Common myeloid progenitor, CD34-positive (primary cell): ENCODE measurements around the gene CLASP2.
"Not testable (repeated sequence)": the region's sequence is repeated elsewhere in the genome, so short reads cannot be mapped to it uniquely, and the experiment has no call there.

Experiments
- CTCF ChIA-PET: fragments of 350-600 bp; sonication (Branson Sonifier 250); formaldehyde crosslinking; loops from one replicate; lab custom pipeline; 2021; ENCODE audit warnings: antibody characterized with exemption; lab: Charles Lee
- POLR2A ChIA-PET: fragments of 350-600 bp; sonication (Branson Sonifier 250); formaldehyde crosslinking; loops from one replicate; lab custom pipeline; 2021; ENCODE audit warnings: antibody characterized with exemption; lab: Charles Lee
- DNase-seq, 3 donors: peaks; one replicate each; pipeline versions ENCODE4 v3.0.0 to v3.0.0-alpha.2; 2013
- H3K27ac ChIP-seq, 2 experiments: 1 replicate in 1 of 2; 2 replicates in 1 of 2; pipeline ENCODE4 v1.7.0; 2013; ENCODE audit warnings: inconsistent platforms in 2 of 2, low read length in 2 of 2, mild to moderate bottlenecking in 2 of 2, low read depth in 1 of 2, moderate library complexity in 1 of 2; ENCODE audit not compliant: severe bottlenecking in 2 of 2, insufficient read depth in 1 of 2, poor library complexity in 1 of 2
- H3K27me3 ChIP-seq, 5 experiments: replicated peaks in 2 of 5; 1 replicate in 3 of 5; 2 replicates in 2 of 5; pipeline versions ENCODE4 v1.6.1 to v1.7.0; 2013; ENCODE audit warnings: low read length in 4 of 5, mild to moderate bottlenecking in 2 of 5, moderate library complexity in 2 of 5, inconsistent platforms in 1 of 5; ENCODE audit not compliant: insufficient read depth in 5 of 5, control insufficient read depth in 4 of 5
- H3K36me3 ChIP-seq, 4 experiments: 1 replicate in 2 of 4; 2 replicates in 2 of 4; pipeline versions ENCODE4 v1.6.1 to v1.7.0; 2013; ENCODE audit warnings: low read length in 3 of 4, control low read depth in 1 of 4, mild to moderate bottlenecking in 1 of 4; ENCODE audit not compliant: control insufficient read depth in 4 of 4, insufficient read depth in 4 of 4
- H3K4me1 ChIP-seq, 4 experiments: 1 replicate in 3 of 4; 2 replicates in 1 of 4; pipeline versions ENCODE4 v1.6.1 to v1.7.1; 2013; ENCODE audit warnings: low read length in 3 of 4, mild to moderate bottlenecking in 3 of 4, control low read depth in 1 of 4, inconsistent platforms in 1 of 4, moderate library complexity in 1 of 4; ENCODE audit not compliant: control insufficient read depth in 4 of 4, insufficient read depth in 4 of 4; ENCODE audit errors: control extremely low read depth in 1 of 4
- H3K4me3 ChIP-seq, 7 experiments: 1 replicate in 4 of 7; 2 replicates in 3 of 7; pipeline versions ENCODE4 v1.5.1 to v1.7.0; 2013; ENCODE audit warnings: mild to moderate bottlenecking in 7 of 7, low read length in 6 of 7, moderate library complexity in 6 of 7, inconsistent platforms in 2 of 7, low read depth in 2 of 7, control low read depth in 1 of 7; ENCODE audit not compliant: insufficient read depth in 4 of 7, control insufficient read depth in 1 of 7; ENCODE audit errors: extremely low read depth in 1 of 7
- H3K9me3 ChIP-seq, 5 experiments: 1 replicate in 4 of 5; 2 replicates in 1 of 5; pipeline versions ENCODE4 v1.6.1 to v1.7.1; 2013; ENCODE audit warnings: low read length in 4 of 5, mild to moderate bottlenecking in 2 of 5, inconsistent platforms in 1 of 5, low read depth in 1 of 5, moderate library complexity in 1 of 5; ENCODE audit not compliant: control insufficient read depth in 4 of 5, insufficient read depth in 2 of 5; ENCODE audit errors: control extremely low read depth in 1 of 5
- WGBS: methylation state at CpG from one replicate; pipeline ENCODE4 v1.1.5; 2013; ENCODE audit not compliant: insufficient coverage; 5-methylcytosine and 5-hydroxymethylcytosine counted together

Gene CLASP2

DNA sequence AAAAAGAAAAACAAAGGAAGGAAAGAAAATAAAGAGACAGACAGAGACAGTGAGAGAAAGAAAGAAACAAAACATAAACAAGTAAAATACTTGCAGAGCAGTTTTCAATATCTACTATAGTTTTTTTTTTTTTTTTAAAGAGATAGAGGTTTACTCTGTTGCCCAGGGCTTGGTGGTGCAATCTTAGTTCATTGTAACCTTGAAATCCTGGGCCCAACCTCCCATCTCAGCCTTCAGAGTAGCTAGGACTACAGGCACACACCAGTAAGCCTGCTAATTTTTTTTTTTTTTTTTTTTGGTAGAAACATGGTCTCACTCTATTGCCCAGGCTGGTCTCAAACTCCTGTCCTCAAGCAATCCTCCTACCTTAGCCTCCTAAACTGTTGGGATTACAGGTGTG lies 23.1 kb downstream of the CLASP2 start:
- no peaks in the 10 kb centered on the region for H3K4me1 ChIP-seq
- H3K27me3 ChIP-seq, result no peaks in the 10 kb centered on the region
- H3K27ac ChIP-seq, result no peak overlapping the region
- DNase-seq, result no peak
- peaks cover 0 to 9% (median 4%) of the 10 kb centered on the region in 5 experiments for H3K9me3 ChIP-seq
- H3K4me3 ChIP-seq, result no peak overlapping the region
- ChIA-PET POLR2A (no interaction called here), CTCF (no interaction called here)
- peaks cover 0 to 16% (median 7%) of the 10 kb centered on the region in 4 experiments for H3K36me3 ChIP-seq

DNA sequence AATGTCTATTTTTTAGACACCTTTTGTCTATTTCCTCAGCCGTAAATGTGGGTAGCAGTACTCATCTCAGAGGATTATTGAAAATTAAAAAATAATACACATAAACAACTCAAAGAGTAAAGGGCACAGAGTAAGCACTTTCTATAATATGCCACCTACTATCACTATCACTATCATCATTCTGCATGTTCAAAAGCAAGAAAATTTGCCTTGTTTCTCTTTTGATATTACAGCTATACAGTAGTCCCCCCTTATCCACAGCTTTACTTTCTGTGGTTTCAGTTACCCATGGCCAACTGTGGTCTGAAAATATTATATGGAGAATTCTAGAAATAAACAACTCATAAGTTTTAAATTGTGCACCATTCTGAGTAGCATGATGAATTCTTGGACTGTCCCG lies 27.7 kb downstream of the CLASP2 start:
- Histone ChIP-seq H3K4me1 (no peaks in the 10 kb centered on the region), H3K4me3 (no peak overlapping the region), H3K9me3 (no peaks in the 10 kb centered on the region), H3K27me3 (no peaks in the 10 kb centered on the region), H3K27ac (no peak overlapping the region), H3K36me3 (peaks cover 2 to 15% (median 7%) of the 10 kb centered on the region in 4 experiments)
- CTCF ChIA-PET, result interaction anchor here (1.0 to 1.3 kb wide), 3 partner anchors 30 to 97 kb away, joined by 3 read pairs; no protein-coding TSS in a partner anchor
- no peak for DNase-seq
- POLR2A ChIA-PET, result no interaction called here
- 100% methylated on average over 1 of the region's 2 CpGs for WGBS

DNA sequence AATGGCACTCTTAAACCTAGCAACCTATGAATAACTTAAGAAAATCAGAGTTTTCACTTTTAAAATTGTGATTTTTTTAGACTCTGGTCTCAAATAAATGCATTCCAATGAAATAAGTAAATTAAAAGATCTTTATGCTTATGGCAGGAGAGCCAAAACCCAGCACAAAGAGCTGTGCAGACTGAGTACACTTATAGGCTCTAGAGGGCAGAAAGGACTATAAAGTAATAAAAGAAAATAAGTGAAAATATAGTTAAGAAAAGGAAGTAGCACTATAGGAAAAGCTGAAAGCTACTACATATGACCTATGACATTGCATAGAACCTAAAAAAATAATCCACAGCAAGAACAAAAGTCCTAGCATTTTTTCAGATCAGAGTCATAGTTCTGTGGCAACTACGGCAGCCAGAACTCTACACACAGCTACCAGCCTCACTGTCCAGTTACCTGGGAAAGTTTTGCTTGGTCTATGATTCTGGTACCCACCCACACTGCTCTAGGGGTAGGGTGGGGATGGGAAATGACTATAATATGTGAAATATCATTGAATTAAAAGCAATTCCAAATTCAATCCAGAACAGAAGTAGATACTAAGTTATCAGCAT lies 30.5 kb downstream of the CLASP2 start:
- no peak overlapping the region for H3K27ac ChIP-seq
- ChIA-PET CTCF (no interaction called here), POLR2A (no interaction called here)
- H3K4me3 ChIP-seq, result no peak overlapping the region
- WGBS, result no CpG with 5 or more reads among the region's 1 CpG
- H3K9me3 ChIP-seq, result no peaks in the 10 kb centered on the region
- no peaks in the 10 kb centered on the region for H3K4me1 ChIP-seq
- DNase-seq, result no peak
- no peaks in the 10 kb centered on the region for H3K27me3 ChIP-seq
- peaks cover 4 to 19% (median 12%) of the 10 kb centered on the region in 4 experiments for H3K36me3 ChIP-seq

DNA sequence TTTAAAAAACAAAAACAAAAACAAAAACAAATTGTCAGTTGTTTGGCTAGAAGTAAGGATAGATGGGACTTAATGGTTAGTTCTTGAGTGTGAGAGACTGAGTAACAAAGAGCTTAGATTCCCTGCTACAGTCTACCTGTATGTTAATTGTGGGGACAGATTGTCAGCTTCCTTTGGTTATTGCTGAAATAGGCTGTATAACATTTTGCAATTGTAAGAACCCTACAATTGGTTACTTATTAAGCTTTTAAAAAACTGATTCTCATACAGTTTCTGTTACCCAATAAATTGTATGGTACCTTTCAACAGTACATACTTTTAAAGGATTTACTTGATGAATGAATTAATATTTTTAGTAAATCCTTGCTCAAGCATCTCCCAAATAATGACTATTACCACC lies 35.3 kb downstream of the CLASP2 start:
- POLR2A ChIA-PET, result no interaction called here
- Histone ChIP-seq H3K4me1 (no peaks in the 10 kb centered on the region), H3K27me3 (no peaks in the 10 kb centered on the region), H3K9me3 (peaks cover 0 to 13% (median 0%) of the 10 kb centered on the region in 5 experiments), H3K36me3 (peaks cover 14 to 40% (median 27%) of the 10 kb centered on the region in 4 experiments), H3K4me3 (no peak overlapping the region), H3K27ac (no peak overlapping the region)
- CTCF ChIA-PET, result no interaction called here
- no peak for DNase-seq

DNA sequence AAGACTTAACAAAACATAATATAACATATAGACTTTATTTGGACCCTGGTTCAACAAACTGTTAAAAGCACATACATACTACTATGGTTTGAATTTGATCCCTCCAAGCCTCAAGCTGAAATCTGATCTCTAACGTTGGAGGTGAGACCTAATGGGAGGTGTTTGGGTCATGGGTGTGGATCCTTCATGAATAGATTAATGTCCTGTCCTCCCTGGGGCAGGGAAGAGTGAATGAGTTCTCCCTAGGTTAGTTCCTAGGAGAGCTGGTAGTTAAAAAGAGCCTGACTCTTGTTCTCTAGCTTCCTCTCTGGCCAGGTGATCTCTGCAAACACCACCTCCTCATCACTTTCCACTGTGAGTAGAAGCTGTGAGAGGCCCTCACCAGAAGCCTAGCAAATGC lies 36.4 kb downstream of the CLASP2 start:
- no peak for DNase-seq
- no peaks in the 10 kb centered on the region for H3K4me1 ChIP-seq
- peaks cover 0 to 15% (median 0%) of the 10 kb centered on the region in 5 experiments for H3K9me3 ChIP-seq
- H3K36me3 ChIP-seq, result peaks cover 14 to 40% (median 27%) of the 10 kb centered on the region in 4 experiments
- POLR2A ChIA-PET, result no interaction called here
- no peak overlapping the region for H3K27ac ChIP-seq
- no peak overlapping the region for H3K4me3 ChIP-seq
- CTCF ChIA-PET, result interaction anchor here (0.7 to 1.7 kb wide), 2 partner anchors 10 to 22 kb away, joined by 3 to 6 read pairs; no protein-coding TSS in a partner anchor
- H3K27me3 ChIP-seq, result no peaks in the 10 kb centered on the region
- no CpG with 5 or more reads among the region's 1 CpG for WGBS

DNA sequence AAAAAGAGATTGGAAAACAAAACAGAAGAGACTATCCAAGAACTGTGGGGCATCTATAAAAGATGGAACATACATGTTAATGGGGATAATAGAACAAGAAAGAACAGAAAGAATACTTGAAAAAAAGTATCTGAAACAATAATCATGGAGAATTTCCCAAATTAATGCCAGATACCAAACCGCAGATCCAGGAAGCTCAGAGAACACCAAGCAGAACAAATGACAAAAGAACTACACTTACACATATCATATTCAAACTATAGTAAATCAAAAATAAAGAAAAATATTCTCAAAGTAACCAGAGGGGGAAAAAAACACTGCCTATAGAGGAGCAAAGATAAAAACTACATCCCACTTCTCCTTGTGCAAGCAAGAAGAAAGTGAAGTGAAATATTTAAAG lies 40.0 kb downstream of the CLASP2 start:
- Histone ChIP-seq H3K9me3 (peaks cover 0 to 15% (median 0%) of the 10 kb centered on the region in 5 experiments), H3K27me3 (no peaks in the 10 kb centered on the region), H3K4me1 (no peaks in the 10 kb centered on the region), H3K4me3 (no peak overlapping the region), H3K36me3 (peaks cover 11 to 27% (median 19%) of the 10 kb centered on the region in 4 experiments), H3K27ac (no peak overlapping the region)
- ChIA-PET CTCF (interaction anchor here (0.9 kb wide), 1 partner anchor 13 kb away, joined by 3 read pairs; no protein-coding TSS in a partner anchor), POLR2A (interaction anchor here (0.6 to 0.7 kb wide), 2 partner anchors 91 to 109 kb away, joined by 3 to 4 read pairs; no protein-coding TSS in a partner anchor)
- no peak for DNase-seq
- WGBS, result no CpG with 5 or more reads among the region's 1 CpG

DNA sequence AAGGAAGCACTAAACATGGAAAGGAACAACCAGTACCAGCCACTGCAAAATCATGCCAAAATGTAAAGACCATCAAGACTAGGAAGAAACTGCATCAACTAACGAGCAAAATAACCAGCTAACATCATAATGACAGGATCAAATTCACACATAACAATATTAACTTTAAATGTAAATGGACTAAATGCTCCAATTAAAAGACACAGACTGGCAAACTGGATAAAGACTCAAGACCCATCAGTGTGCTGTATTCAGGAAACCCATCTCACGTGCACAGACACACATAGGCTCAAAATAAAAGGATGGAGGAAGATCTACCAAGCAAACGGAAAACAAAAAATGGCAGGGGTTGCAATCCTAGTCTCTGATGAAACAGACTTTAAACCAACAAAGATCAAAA lies 44.6 kb downstream of the CLASP2 start:
- H3K9me3 ChIP-seq, H3K27ac ChIP-seq, CTCF ChIA-PET, H3K27me3 ChIP-seq, H3K4me1 ChIP-seq, POLR2A ChIA-PET, H3K4me3 ChIP-seq, DNase-seq: not testable (repeated sequence)
- no CpG with 5 or more reads among the region's 3 CpGs for WGBS
- peaks cover 3 to 11% (median 5%) of the 10 kb centered on the region in 4 experiments for H3K36me3 ChIP-seq
